Immature natural killer cell (primary cell): ENCODE results near the gene CYP4F8. TPM values are rescaled to one million over a fixed set of nuclear protein-coding genes. Genes with fewer than 3 reads are reported as not detected.
"Not testable (repeated sequence)": the region's sequence is repeated elsewhere in the genome, so short reads cannot be mapped to it uniquely, and the experiment has no call there.

Source experiments
- DNase-seq, 3 donors: peaks; one replicate each; pipeline ENCODE4 v3.0.0; 2022; ENCODE audit warnings: mixed read lengths in 1 of 3
- H3K27ac Mint-ChIP-seq, 6 donors: one replicate each; pipeline ENCODE4 v1.8.0; 2020; ENCODE audit warnings: mixed read lengths in 6 of 6, mild to moderate bottlenecking in 5 of 6, inconsistent platforms in 4 of 6, moderate library complexity in 3 of 6
- H3K27me3 Mint-ChIP-seq, 3 donors: one replicate each; pipeline ENCODE4 v1.8.0; 2020 to 2021; ENCODE audit warnings: low read depth in 3 of 3, mild to moderate bottlenecking in 3 of 3, mixed read lengths in 3 of 3, moderate library complexity in 3 of 3, inconsistent platforms in 1 of 3
- H3K36me3 Mint-ChIP-seq, 3 donors: one replicate each; pipeline ENCODE4 v1.8.0; 2020; ENCODE audit warnings: mixed read lengths in 3 of 3, inconsistent platforms in 2 of 3, mild to moderate bottlenecking in 2 of 3
- H3K4me1 Mint-ChIP-seq, 2 donors: one replicate each; pipeline ENCODE4 v1.8.0; 2020; ENCODE audit warnings: inconsistent platforms in 2 of 2, mild to moderate bottlenecking in 2 of 2, mixed read lengths in 2 of 2, moderate library complexity in 1 of 2
- H3K4me3 Mint-ChIP-seq, 5 donors: one replicate each; pipeline ENCODE4 v1.8.0; 2020; ENCODE audit warnings: mild to moderate bottlenecking in 5 of 5, mixed read lengths in 5 of 5, inconsistent platforms in 3 of 5, moderate library complexity in 3 of 5
- H3K9me3 Mint-ChIP-seq, 6 donors: one replicate each; pipeline ENCODE4 v1.8.0; 2020; ENCODE audit warnings: mild to moderate bottlenecking in 6 of 6, mixed read lengths in 6 of 6, inconsistent platforms in 4 of 6, moderate library complexity in 3 of 6
- polyA plus RNA-seq, 3 donors: library from polyadenylated mRNA; unstranded; fragments of 300-500 nt; fragmentation: Illumina TruSeq; gene quantifications; one replicate each; pipeline ENCODE4 v1.2.3, GENCODE V29; 2021

CYP4F8 gene
- polyA plus RNA-seq, 3 donors from 2014 or later = not detected

- not testable (repeated sequence) for H3K36me3 Mint-ChIP-seq, H3K27ac Mint-ChIP-seq, H3K4me1 Mint-ChIP-seq, DNase-seq, H3K4me3 Mint-ChIP-seq
- Mint-ChIP-seq H3K9me3 (peaks cover 0 to 14% (median 7%) of the 10 kb centered on the region in 6 donors), H3K27me3 (peaks cover 10 to 24% (median 12%) of the 10 kb centered on the region in 3 donors)
Measured at GRCh38 chr19:15592506-15592905, 22.5 kb upstream of the CYP4F8 start.

GRCh38 chr19:15593766-15594165 lies 21.3 kb upstream of the CYP4F8 start:
- H3K27me3 Mint-ChIP-seq = peaks cover 9 to 21% (median 12%) of the 10 kb centered on the region in 3 donors
- not testable (repeated sequence) for H3K27ac Mint-ChIP-seq, H3K4me3 Mint-ChIP-seq, H3K36me3 Mint-ChIP-seq, H3K4me1 Mint-ChIP-seq, DNase-seq
- peaks cover 0 to 15% (median 8%) of the 10 kb centered on the region in 6 donors for H3K9me3 Mint-ChIP-seq

- Mint-ChIP-seq H3K4me3 (no peak overlapping the region), H3K9me3 (peaks cover 0 to 15% (median 8%) of the 10 kb centered on the region in 6 donors), H3K27me3 (peaks cover 9 to 16% (median 12%) of the 10 kb centered on the region in 3 donors), H3K27ac (no peak overlapping the region), H3K36me3 (no peaks in the 10 kb centered on the region), H3K4me1 (no peaks in the 10 kb centered on the region)
- DNase-seq = no peak
Measured at GRCh38 chr19:15595069-15595468, 19.9 kb upstream of the CYP4F8 start.

DNA sequence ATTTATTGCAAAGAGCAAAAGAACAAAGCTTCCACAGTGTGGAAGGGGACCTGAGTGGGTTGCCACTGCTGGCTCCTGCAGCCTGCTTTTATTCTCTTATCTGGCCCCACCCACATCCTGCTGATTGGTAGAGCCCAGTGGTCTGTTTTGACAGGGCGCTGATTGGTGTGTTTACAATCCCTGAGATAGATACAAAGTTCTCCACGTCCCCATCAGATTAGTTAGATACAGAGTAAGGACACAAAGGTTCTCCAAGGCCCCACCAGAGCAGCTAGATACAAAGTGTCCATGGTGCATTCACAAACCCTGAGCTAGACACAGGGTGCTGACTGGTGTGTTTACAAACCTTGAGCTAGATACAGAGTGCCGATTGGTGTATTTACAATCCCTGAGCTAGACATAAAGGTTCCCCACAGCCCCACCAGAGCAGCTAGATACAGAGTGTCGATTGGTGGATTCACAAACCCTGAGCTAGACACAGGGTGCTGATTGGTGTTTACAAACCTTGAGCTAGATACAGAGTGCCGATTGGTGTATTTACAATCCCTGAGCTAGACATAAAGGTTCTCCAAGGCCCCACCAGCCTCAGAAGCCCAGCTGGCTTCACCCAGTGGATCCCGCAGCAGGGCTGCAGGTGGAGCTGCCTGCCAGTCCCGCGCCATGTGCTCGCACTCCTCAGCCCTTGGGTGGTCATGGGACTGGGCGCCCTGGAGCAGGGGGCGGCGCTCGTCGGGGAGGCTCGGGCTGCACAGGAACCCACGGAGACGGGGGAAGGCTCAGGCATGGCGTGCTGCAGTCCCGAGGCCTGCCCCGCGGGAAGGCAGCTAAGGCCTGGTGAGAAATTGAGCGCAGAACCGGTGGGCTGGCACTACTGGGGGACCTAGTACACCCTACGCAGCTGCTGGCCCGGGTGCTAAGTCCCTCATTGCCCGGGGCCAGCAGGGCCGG lies 6.8 kb upstream of the CYP4F8 start:
- not testable (repeated sequence) for DNase-seq, H3K4me3 Mint-ChIP-seq, H3K9me3 Mint-ChIP-seq, H3K36me3 Mint-ChIP-seq, H3K27ac Mint-ChIP-seq, H3K4me1 Mint-ChIP-seq, H3K27me3 Mint-ChIP-seq

DNA sequence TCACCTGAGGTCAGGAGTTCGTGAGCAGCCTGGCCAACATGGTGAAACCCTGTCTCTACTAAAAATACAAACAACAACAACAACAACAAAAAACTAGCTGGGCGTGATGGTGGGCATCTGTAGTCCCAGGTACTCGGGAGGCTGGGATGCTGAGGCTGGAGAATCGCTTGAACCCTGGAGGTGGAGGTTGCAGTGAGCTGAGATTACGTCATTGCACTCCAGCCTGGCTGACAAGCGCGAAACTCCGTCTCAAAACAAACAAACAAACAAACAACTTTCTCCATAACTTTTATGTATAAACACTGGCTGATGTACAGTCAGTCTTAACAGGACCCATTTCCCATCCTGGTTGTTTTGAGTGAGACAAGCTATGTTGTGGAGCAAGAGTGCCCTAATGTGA lies 5.8 kb upstream of the CYP4F8 start:
- Mint-ChIP-seq H3K9me3 (no peaks in the 10 kb centered on the region), H3K4me3 (no peak overlapping the region), H3K36me3 (no peaks in the 10 kb centered on the region), H3K27ac (no peak overlapping the region), H3K27me3 (peaks cover 0 to 10% (median 6%) of the 10 kb centered on the region in 3 donors), H3K4me1 (no peaks in the 10 kb centered on the region)
- no peak for DNase-seq

DNA sequence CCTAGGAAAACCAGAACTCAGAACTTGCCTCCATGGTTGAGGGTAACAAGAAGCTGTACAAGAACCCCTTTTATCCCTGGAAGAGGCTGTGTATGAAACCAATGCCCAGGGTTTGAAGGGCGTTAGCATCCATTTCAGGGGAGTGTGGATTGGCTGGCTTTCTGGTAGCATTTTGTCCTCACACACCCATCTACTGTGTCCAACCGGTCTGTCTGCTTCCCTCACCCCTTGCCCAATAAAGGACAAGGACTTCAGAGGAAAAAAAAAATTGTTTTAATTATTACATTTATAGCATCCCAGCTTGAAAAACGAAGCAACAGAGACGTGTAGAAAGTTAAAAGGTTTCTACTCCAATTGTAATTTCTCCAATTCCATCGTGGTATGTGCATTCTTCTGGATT lies 2.7 kb upstream of the CYP4F8 start:
- no peak overlapping the region for H3K4me3 Mint-ChIP-seq
- H3K9me3 Mint-ChIP-seq = no peaks in the 10 kb centered on the region
- H3K36me3 Mint-ChIP-seq = no peaks in the 10 kb centered on the region
- DNase-seq = no peak
- no peak overlapping the region for H3K27ac Mint-ChIP-seq
- H3K4me1 Mint-ChIP-seq = no peaks in the 10 kb centered on the region
- H3K27me3 Mint-ChIP-seq = peaks cover 0 to 11% (median 4%) of the 10 kb centered on the region in 3 donors

DNA sequence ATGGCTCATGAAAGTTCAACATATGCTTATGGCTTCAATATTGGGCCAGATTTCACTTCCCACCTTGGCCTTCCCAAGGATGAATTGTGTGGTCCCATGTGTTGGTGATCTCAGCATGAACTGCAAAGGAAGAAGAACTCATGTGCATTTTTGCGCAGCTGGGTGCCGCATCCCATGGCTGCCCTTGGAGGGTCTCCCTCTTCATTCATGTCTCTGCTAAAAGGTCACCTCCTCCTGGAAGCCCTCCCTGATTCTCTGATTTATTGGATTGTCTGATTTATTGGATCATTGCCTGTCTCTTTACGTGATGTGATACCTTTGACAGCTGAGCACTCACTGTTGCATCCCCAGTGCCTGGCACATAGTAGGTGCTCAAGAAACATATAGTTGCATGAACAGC lies 1.7 kb upstream of the CYP4F8 start:
- no peaks in the 10 kb centered on the region for H3K36me3 Mint-ChIP-seq
- no peak overlapping the region for H3K27ac Mint-ChIP-seq
- H3K27me3 Mint-ChIP-seq = peaks cover under 1 to 10% (median 4%) of the 10 kb centered on the region in 3 donors
- no peaks in the 10 kb centered on the region for H3K9me3 Mint-ChIP-seq
- no peaks in the 10 kb centered on the region for H3K4me1 Mint-ChIP-seq
- DNase-seq = no peak
- H3K4me3 Mint-ChIP-seq = no peak overlapping the region

GRCh38 chr19:15615526-15615925 lies 508 bp downstream of the CYP4F8 start:
- no peak overlapping the region for H3K27ac Mint-ChIP-seq
- no peaks in the 10 kb centered on the region for H3K9me3 Mint-ChIP-seq
- peaks cover 2 to 20% (median 2%) of the 10 kb centered on the region in 3 donors for H3K27me3 Mint-ChIP-seq
- no peak for DNase-seq
- no peak overlapping the region for H3K4me3 Mint-ChIP-seq
- no peaks in the 10 kb centered on the region for H3K4me1 Mint-ChIP-seq
- no peaks in the 10 kb centered on the region for H3K36me3 Mint-ChIP-seq

- Mint-ChIP-seq H3K36me3 (no peaks in the 10 kb centered on the region), H3K4me1 (no peaks in the 10 kb centered on the region), H3K9me3 (no peaks in the 10 kb centered on the region), H3K4me3 (no peak overlapping the region), H3K27ac (peak overlapping the region in 1 of 6 donors; percentile 61), H3K27me3 (peaks cover 2 to 16% (median 2%) of the 10 kb centered on the region in 3 donors)
- no peak for DNase-seq
Measured at GRCh38 chr19:15616183-15616582, 1.2 kb downstream of the CYP4F8 start.

DNA sequence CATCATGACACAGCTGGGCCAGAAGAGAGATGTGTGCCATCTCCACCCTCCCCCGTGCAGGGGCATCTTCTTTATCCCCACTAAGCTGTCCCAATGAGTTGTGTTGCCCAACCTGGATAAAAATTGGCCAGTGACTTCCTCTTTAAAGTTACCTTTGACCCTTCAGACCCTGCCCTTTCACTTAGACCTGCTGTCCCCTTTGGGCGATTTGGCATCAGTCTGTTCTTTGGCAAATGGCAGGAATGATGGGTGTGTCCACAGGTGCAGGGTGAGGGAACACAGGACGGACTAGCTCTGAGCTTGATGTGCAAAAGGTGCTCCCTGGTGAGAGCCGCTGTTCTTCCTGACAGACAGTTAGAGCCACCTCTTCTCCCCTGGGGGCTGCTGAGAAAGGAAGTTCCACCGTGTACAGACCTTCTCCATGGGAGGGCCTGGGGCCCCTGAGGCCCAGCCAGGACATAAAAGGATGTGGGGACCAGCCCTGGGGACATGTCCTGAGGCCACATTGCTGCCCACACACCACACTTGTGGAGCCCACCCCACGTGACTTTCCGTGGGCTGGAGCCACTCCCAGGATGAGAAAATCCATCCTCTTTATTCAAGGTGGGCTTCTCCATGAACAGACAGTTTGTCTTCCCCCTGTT lies 1.7 kb downstream of the CYP4F8 start:
- peaks cover 2 to 15% (median 2%) of the 10 kb centered on the region in 3 donors for H3K27me3 Mint-ChIP-seq
- H3K4me1 Mint-ChIP-seq = no peaks in the 10 kb centered on the region
- H3K9me3 Mint-ChIP-seq = no peaks in the 10 kb centered on the region
- H3K4me3 Mint-ChIP-seq = no peak overlapping the region
- H3K27ac Mint-ChIP-seq = no peak overlapping the region
- H3K36me3 Mint-ChIP-seq = no peaks in the 10 kb centered on the region
- no peak for DNase-seq

DNA sequence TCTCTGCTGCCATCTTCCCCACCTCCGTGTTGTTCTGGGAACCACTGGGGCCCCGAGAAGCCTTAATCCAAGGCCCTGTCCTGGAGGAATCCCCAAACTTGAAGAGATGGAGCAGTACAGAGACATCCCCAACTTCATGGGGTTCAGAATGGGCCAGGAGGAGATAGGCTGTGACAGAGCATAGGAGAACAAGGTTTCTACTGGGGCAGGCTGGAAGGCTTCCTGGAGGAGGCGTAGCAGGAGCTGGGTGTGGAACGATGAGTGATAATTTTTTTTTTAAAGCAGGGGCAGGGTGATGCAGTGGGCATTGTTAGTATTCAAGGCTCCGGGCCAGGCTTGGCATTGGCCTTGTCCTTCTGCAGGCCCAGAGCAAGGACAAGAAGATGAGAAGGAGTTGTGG lies 3.3 kb downstream of the CYP4F8 start:
- no peak for DNase-seq
- H3K9me3 Mint-ChIP-seq = no peaks in the 10 kb centered on the region
- no peak overlapping the region for H3K27ac Mint-ChIP-seq
- H3K4me1 Mint-ChIP-seq = no peaks in the 10 kb centered on the region
- H3K4me3 Mint-ChIP-seq = no peak overlapping the region
- peaks cover 2 to 17% (median 6%) of the 10 kb centered on the region in 3 donors for H3K27me3 Mint-ChIP-seq
- no peaks in the 10 kb centered on the region for H3K36me3 Mint-ChIP-seq

DNA sequence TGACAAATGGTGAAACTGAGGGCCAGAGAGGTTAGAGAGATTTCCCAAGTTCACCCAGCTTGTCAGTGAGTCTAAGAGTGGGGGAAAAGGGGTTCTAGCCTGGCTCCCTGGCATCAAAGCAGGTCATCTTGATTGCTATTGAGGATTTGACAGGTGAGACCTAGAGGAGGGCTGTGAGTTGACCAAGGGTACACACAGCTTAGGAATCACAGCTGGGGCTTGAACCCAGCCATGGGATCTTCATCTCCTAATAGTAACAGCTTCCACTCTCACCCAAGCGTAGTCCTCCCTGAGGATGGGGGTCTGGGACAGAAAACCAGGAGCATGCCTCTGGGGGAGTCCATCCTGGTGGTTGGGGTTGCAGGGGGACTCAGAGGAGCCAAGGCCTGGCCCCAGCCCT lies 6.8 kb downstream of the CYP4F8 start:
- DNase-seq = no peak
- no peaks in the 10 kb centered on the region for H3K4me1 Mint-ChIP-seq
- H3K27me3 Mint-ChIP-seq = peaks cover 5 to 19% (median 6%) of the 10 kb centered on the region in 3 donors
- H3K36me3 Mint-ChIP-seq = no peaks in the 10 kb centered on the region
- H3K27ac Mint-ChIP-seq = no peak overlapping the region
- H3K4me3 Mint-ChIP-seq = no peak overlapping the region
- H3K9me3 Mint-ChIP-seq = no peaks in the 10 kb centered on the region

DNA sequence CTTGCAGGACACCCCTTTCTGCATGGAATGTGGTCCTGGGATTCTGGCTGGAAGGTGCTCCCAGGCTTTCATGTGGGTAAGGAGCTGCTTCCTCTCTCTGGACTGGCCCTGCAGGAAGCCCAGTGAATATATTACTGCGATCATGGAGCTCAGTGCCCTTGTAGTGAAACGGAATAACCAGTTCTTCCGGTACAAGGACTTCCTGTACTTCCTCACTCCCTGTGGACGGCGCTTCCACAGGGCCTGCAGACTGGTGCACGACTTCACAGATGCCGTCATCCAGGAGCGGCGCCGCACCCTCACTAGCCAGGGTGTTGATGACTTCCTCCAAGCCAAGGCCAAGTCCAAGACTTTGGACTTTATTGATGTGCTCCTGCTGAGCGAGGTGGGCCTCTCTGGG lies 8.0 kb downstream of the CYP4F8 start:
- no peak for DNase-seq
- peaks cover 5 to 18% (median 8%) of the 10 kb centered on the region in 3 donors for H3K27me3 Mint-ChIP-seq
- H3K36me3 Mint-ChIP-seq = no peaks in the 10 kb centered on the region
- no peaks in the 10 kb centered on the region for H3K4me1 Mint-ChIP-seq
- no peak overlapping the region for H3K27ac Mint-ChIP-seq
- H3K4me3 Mint-ChIP-seq = no peak overlapping the region
- no peaks in the 10 kb centered on the region for H3K9me3 Mint-ChIP-seq

- no peak for DNase-seq
- Mint-ChIP-seq H3K4me3 (no peak overlapping the region), H3K9me3 (no peaks in the 10 kb centered on the region), H3K27me3 (peaks cover 2 to 20% (median 6%) of the 10 kb centered on the region in 3 donors), H3K36me3 (no peaks in the 10 kb centered on the region), H3K4me1 (no peaks in the 10 kb centered on the region), H3K27ac (no peak overlapping the region)
Measured at GRCh38 chr19:15623711-15624318, 8.8 kb downstream of the CYP4F8 start.
